ENCODE results near the gene CADPS.

The CADPS gene

DNA sequence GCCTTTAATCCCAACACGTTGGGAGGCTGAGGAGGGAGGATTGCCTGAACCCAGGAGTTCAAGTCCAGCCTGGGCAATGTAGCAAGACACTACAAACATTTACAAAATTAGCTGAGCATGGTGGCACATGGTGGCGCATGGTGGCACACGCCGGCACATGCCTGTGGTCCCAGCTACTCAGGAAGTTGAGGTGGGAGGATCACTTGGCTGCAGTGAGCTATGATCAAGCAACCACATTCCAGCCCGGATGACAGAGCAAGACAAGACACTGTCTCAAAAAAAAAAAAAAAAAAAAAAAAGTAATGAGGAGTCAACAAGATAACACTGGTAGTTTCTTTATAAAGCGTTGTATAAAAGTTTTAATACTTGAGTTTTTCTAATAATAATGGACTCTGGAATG, 511.9 kb downstream of the CADPS start:
- no peak for DNase-seq (ENCODE audit: low read depth in 1 of 2, low spot score in 1 of 2)

DNA sequence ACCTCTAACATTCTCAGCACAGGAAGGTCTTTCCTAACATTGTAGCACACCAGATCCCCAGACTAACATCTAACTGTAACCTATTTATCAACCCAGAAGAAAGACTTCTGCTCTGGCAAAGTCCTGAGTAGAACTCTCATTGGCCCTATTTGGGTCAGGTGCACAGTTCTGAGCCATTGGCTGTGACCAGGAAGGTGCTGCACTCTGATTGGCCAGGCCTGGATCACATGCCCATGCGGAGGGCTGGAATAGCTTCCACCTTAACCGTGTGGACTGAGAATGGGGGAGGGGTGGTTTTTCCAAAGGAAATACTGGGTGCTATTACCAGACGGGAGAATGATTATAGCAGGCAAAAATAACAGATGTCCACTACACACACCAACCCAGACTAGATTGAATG, 513.4 kb downstream of the CADPS start:
- DNase-seq (ENCODE audit: low read depth in 1 of 2, low spot score in 1 of 2): no peak

DNA sequence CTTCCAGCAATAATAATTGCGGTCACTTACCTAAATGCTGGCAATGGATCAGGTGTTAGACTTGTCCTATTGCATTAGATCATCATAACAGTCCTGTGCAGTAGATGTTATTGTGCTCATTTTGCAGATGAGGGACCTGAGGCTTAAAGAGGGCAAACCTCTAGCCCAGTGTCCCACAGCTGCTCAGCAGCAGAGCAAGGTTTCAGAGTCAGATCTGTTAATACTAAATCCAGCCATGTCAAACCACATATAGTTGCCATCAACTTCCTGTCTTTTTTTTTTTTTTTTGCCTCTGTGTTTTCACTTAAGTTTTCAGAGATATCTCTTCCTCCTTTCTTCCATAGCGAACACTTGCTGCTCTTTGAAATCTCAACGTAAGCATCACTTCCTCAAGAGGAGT, 514.0 kb downstream of the CADPS start:
- DNase-seq (ENCODE audit: low read depth in 1 of 2, low spot score in 1 of 2): no peak

DNA sequence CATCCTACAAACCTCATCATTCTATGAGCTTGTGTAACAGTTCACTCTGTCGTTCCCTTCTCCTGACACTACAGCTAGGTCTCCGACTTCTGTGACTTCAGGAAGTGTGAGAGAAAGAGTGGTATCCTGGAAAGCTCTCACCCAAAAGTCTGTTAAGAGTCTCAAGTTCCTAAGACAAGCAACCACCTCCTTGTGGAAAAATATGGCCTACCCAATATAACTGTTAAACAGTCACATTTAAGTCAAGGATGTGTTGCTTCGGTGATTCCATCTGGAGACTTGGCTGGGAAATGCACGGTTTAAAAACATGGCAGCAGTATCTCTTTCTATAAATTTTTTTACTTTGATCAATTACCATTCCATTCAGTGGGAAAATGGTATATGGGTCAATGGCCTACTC, 515.7 kb downstream of the CADPS start:
- DNase-seq (ENCODE audit: low read depth in 1 of 2, low spot score in 1 of 2): no peak

DNA sequence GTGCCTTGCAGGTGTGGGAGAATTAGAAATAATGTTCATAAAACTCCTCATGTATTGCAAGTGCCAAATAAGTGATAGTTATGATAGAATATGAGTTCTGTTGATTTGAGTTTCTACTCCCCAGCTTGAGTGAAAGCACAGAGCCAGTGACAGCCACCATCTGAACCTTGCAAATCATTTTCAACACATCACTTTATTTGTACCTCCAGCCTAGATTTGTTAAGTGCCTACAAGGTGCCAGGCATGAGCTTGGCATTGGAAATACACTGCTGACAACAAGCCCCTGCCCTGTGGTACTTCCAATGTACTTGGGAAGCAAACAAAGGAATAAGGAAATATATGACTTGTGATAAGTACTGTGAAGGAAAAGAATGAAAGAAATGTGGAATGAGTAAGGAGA, 518.9 kb downstream of the CADPS start:
- DNase-seq (ENCODE audit: low read depth in 1 of 2, low spot score in 1 of 2): no peak

DNA sequence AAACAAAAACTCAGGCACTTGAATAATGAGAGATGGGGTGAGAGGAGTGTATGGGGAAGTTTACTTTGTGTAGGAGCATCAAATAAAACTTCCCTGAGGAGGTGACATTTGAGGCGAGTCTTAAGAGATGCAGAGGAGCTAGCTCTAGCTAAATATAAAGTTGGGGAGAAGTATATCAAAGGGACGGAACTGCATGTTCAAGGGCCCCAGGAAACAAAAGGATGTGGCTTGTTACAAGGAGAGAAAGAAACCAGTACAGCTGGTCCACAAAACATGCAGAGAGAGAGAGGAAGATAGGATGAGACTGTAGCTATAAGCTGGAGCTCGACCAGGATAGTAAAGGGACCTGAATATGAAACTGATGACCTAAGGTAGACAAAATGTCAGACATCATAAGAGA, 519.5 kb downstream of the CADPS start:
- DNase-seq (ENCODE audit: low read depth in 1 of 2, low spot score in 1 of 2): no peak
